Neural progenitor cell (in vitro differentiated cells): ENCODE results near the gene TMEM232.

Source experiments
- EZH2 ChIP-seq: fragments of 200-600 bp; sonication (generic); IDR thresholded peaks from 2 replicates; pipeline ENCODE4 v1.6.1; 2017; ENCODE audit warnings: antibody characterized with exemption, mild to moderate bottlenecking, moderate library complexity
- EZH2phosphoT487 ChIP-seq: fragments of 200-600 bp; sonication (generic); IDR thresholded peaks from 2 replicates; pipeline ENCODE4 v1.6.1; 2017; ENCODE audit warnings: antibody characterized with exemption
- TF ChIP-seq, protein P1 (sequence below): fragments of 200-600 bp; sonication (generic); IDR thresholded peaks from 2 replicates; pipeline ENCODE4 v1.5.1; 2017; ENCODE audit warnings: antibody characterized with exemption, mild to moderate bottlenecking

DNA sequence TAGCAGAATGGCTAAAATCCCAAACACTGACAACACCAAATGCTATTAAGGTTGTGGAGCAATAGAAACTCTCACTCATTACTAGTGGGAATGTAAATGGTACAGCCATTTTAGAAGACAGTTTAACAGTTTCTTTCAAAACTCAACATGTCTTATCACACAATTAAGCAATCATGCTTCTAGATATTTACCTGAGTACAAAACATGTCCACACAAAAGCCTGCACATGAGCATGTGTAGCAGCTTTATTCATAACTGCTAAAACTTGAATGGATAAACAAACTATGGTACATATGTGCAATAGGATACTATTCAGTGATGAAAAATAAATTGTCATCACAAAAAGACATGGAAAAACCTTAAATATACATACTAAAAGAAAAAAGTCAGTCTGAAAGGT lies 43.8 kb upstream of the TMEM232 start:
- TF ChIP-seq, protein P1, sequence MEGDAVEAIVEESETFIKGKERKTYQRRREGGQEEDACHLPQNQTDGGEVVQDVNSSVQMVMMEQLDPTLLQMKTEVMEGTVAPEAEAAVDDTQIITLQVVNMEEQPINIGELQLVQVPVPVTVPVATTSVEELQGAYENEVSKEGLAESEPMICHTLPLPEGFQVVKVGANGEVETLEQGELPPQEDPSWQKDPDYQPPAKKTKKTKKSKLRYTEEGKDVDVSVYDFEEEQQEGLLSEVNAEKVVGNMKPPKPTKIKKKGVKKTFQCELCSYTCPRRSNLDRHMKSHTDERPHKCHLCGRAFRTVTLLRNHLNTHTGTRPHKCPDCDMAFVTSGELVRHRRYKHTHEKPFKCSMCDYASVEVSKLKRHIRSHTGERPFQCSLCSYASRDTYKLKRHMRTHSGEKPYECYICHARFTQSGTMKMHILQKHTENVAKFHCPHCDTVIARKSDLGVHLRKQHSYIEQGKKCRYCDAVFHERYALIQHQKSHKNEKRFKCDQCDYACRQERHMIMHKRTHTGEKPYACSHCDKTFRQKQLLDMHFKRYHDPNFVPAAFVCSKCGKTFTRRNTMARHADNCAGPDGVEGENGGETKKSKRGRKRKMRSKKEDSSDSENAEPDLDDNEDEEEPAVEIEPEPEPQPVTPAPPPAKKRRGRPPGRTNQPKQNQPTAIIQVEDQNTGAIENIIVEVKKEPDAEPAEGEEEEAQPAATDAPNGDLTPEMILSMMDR, result no peak
- TF ChIP-seq EZH2phosphoT487 (no peak), EZH2 (no peak)
